PC-9 (cell line): ENCODE measurements around the gene CAPS2.

Experiments used
- EZH2 ChIP-seq: fragments of 200-600 bp; sonication (generic); IDR thresholded peaks from 2 replicates; pipeline ENCODE4 v1.8.0; 2017; ENCODE audit warnings: antibody characterized with exemption, low read depth
- TF ChIP-seq, protein P1 (sequence below): fragments of 200-600 bp; sonication (generic); conservative IDR thresholded peaks from 2 replicates; pipeline ENCODE4 v1.6.1; 2017; ENCODE audit warnings: mixed run types, antibody characterized with exemption, mild to moderate bottlenecking, moderate library complexity

- TF ChIP-seq, protein P1, sequence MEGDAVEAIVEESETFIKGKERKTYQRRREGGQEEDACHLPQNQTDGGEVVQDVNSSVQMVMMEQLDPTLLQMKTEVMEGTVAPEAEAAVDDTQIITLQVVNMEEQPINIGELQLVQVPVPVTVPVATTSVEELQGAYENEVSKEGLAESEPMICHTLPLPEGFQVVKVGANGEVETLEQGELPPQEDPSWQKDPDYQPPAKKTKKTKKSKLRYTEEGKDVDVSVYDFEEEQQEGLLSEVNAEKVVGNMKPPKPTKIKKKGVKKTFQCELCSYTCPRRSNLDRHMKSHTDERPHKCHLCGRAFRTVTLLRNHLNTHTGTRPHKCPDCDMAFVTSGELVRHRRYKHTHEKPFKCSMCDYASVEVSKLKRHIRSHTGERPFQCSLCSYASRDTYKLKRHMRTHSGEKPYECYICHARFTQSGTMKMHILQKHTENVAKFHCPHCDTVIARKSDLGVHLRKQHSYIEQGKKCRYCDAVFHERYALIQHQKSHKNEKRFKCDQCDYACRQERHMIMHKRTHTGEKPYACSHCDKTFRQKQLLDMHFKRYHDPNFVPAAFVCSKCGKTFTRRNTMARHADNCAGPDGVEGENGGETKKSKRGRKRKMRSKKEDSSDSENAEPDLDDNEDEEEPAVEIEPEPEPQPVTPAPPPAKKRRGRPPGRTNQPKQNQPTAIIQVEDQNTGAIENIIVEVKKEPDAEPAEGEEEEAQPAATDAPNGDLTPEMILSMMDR: no peak
- no peak for TF ChIP-seq EZH2
These were observed 71.0 kb downstream of the CAPS2 start for GRCh38 chr12:75259143-75259542.
